ENCODE measurements around the gene ADAM23.

Gene ADAM23

DNA sequence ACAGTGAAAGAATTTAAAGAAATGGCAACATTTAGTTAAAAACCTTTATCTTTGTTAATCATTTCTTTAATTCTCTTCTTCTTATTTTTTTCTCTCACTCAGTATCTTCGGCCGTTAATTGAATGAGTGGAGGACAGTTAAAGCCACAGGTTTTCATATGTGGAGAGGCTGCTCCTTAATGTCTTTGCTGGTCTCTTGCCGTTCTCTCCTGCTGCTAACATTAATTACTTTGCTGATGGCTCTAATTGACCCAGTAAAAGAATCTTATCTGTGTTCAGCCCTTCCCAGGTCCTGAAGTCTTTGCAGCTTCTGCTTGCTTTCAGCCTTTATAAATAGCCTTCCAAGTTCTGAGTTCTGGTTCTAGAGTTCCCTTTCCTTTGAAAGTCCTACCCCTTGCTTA lies 77.1 kb downstream of the ADAM23 start:
- H3K4me3 ChIP-seq, result no peak overlapping the region
- no peak overlapping the region for H3K27ac ChIP-seq
- DNase-seq (ENCODE audit: low spot score), result no peak
- TF ChIP-seq, protein P1, sequence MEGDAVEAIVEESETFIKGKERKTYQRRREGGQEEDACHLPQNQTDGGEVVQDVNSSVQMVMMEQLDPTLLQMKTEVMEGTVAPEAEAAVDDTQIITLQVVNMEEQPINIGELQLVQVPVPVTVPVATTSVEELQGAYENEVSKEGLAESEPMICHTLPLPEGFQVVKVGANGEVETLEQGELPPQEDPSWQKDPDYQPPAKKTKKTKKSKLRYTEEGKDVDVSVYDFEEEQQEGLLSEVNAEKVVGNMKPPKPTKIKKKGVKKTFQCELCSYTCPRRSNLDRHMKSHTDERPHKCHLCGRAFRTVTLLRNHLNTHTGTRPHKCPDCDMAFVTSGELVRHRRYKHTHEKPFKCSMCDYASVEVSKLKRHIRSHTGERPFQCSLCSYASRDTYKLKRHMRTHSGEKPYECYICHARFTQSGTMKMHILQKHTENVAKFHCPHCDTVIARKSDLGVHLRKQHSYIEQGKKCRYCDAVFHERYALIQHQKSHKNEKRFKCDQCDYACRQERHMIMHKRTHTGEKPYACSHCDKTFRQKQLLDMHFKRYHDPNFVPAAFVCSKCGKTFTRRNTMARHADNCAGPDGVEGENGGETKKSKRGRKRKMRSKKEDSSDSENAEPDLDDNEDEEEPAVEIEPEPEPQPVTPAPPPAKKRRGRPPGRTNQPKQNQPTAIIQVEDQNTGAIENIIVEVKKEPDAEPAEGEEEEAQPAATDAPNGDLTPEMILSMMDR (IDR thresholded peaks at IDR 0.05), result no peak

DNA sequence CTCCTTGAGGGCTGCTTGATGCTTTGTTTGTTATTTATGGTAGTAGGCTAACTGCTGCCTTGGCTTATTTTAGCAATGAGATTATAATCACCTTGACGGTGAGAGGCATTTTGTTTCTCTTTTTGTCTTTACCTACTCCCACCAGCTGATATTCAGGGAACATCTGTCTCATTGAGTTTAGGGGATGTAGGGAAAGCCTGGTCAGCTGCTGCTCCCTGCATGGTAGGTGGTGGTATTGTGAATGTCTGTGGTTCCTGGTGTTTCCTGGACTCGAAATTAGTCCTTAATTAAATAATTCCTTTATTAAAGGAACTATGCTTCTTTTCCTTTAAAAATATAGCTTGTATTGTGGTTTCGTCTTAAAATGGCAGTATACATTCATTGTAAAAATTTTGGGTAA lies 77.8 kb downstream of the ADAM23 start:
- no peak overlapping the region for H3K4me3 ChIP-seq
- TF ChIP-seq, protein P1 (IDR thresholded peaks at IDR 0.05), result no peak
- no peak for DNase-seq (ENCODE audit: low spot score)
- no peak overlapping the region for H3K27ac ChIP-seq

DNA sequence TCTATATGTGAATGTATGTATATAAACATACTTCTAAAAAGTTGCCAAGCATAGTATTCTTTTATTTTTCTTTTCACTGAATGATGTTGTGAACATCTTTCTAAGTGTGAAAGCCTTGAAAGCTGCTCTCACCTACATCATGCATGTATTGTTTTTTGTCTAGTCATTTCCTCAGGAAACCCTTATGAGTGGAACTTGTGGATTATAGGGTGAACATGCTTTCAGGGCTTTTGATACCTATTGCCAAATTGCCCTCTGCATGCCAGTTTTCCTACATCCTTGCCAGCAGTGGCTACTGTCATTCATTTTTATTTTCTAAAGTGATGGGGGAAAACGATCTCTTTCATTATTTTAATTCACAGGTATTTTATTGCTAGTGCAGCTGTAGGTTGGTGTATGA lies 78.3 kb downstream of the ADAM23 start:
- no peak for DNase-seq (ENCODE audit: low spot score)
- TF ChIP-seq, protein P1 (IDR thresholded peaks at IDR 0.05), result no peak
- H3K27ac ChIP-seq, result no peak overlapping the region
- H3K4me3 ChIP-seq, result no peak overlapping the region

DNA sequence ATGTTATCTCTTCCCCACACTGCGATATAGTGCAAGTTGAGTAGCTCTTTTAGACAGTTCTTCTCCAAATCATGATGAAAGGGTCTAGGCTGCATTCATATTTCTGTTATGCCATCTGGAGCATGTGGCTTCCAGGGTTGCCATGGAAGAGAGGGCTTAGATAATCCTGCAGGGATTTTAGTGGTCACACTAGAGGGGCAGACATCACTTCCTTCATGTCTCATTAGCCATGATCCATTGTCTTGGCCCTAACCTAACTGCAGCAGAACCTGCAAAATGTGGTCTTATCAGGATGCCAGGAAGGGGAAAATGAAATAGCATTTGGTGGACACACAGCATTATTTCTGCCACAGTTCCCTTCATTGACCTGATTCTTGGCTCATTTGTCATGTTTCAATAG lies 83.1 kb downstream of the ADAM23 start:
- TF ChIP-seq, protein P1 (IDR thresholded peaks at IDR 0.05), result no peak
- H3K4me3 ChIP-seq, result no peak overlapping the region
- no peak overlapping the region for H3K27ac ChIP-seq
- no peak for DNase-seq (ENCODE audit: low spot score)

DNA sequence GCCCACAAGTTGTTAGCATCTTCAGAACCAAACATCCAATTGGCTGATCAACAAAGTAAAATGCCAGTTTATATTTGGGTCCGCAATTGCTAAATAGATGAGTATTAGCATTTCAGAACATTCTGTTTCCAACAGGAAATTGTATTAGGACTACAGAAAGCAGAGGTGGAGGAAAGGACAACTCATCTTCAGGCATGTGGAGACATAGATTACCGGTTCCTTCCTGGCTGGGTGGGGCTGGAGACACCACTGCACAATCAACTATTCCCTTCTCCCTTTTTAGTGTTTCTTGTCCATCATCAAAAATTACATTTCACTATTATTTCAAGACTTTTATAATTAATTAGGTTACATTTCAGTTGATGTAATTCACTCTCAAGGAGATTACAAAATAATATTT lies 83.8 kb downstream of the ADAM23 start:
- TF ChIP-seq, protein P1 (IDR thresholded peaks at IDR 0.05), result no peak
- DNase-seq (ENCODE audit: low spot score), result no peak
- H3K4me3 ChIP-seq, result no peak overlapping the region
- H3K27ac ChIP-seq, result no peak overlapping the region

DNA sequence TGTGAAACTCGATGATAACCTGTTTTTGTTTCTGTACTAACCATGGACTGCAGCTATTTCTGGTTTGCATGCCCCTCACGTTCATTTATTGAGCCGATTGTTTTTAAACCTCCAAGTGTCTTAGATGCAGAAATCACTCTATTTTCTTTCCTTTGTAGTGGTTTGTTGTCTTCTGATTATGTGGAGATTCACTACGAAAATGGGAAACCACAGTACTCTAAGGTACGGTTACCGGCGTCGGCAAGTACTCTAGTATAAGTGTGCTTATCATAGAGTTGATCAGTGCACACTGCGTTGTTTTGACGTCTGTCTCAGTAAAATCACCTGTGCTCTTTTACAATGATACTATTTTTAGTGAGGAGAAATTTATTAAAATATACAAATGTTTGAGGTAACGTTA lies 87.4 kb downstream of the ADAM23 start:
- TF ChIP-seq, protein P1 (IDR thresholded peaks at IDR 0.05), result no peak
- DNase-seq (ENCODE audit: low spot score), result no peak
- H3K4me3 ChIP-seq, result no peak overlapping the region
- no peak overlapping the region for H3K27ac ChIP-seq

DNA sequence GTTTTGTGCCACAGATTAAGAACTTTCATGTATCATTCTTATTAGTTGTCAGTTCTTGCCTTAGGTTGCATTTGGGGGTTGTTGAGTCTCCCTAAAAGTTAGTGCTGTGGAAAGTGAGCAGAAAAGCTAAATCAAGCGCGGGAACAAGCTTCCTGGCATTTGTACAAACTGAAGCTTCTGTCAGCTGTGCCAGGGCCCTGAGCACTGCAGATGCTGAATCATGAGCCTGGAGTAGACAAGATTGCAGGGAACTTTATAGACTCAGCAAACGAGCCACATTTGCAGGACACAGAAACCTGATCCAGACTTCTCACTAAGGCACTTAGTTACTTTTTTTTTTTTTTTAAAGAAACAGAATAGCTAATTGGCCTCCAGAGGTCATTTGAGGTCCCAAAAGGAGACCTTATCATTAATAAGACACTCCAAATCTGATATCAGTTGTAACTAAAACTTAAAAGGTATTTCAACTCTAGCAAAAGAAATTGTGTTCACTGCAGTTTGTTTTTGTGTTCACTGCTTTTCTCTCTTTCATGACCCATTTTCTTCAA lies 88.7 kb downstream of the ADAM23 start:
- Histone ChIP-seq H3K27ac (no peak overlapping the region), H3K4me3 (no peak overlapping the region)
- no peak for DNase-seq (ENCODE audit: low spot score)
- TF ChIP-seq, protein P1 (IDR thresholded peaks at IDR 0.05), result no peak

Measured in coronary artery (tissue), 2 donors.